ENCODE measurements around the gene SIL1.

DNA sequence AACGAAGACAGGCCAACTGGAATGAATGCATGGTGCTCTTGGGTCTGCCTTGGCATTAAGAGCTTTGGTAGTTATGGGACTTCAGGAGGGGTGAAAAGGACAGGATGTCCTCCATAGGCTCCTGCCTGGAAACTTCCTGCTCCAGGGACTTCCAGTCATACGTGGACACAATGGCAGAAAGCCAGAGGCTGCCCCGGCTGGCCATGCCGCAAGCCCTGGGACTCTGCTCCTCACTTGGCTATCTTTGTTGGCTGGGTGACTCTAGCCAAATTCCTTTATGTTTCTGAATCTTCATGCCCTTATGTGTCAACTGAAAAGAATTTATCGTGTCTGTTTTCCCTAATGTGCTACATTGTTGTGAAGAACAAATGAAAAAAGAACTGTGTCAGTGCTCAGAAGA is 136.9 kb downstream of the SIL1 start:
- TF ChIP-seq CTCF (IDR thresholded peaks at IDR 0.05; ENCODE audit: insufficient read depth, low read depth, low read length) = no peak
- TF ChIP-seq EZH2 (IDR thresholded peaks at IDR 0.05; ENCODE audit: insufficient read depth, low read length) = no peak
